HepG2 (cell line): ENCODE results near the gene GNPAT. TPM values are rescaled to one million over a fixed set of nuclear protein-coding genes. Genes with fewer than 3 reads are reported as not detected.

Source experiments
- CREBL2 ChIP-seq: sonication (generic); formaldehyde crosslinking; IDR thresholded peaks from 2 replicates; pipeline ENCODE4 v1.8.1; 2023; ENCODE audit warnings: missing genetic modification reagents, mild to moderate bottlenecking, borderline replicate concordance
- GATAD1 ChIP-seq: IDR thresholded peaks from 2 replicates; pipeline ENCODE4 v1.6.1; 2016; ENCODE audit warnings: missing genetic modification reagents, missing compliant biosample characterization
- JDP2 ChIP-seq: sonication (generic); formaldehyde crosslinking; IDR thresholded peaks from 2 replicates; pipeline ENCODE4 v1.8.1; 2022; ENCODE audit warnings: missing genetic modification reagents, borderline replicate concordance
- KAT7 ChIP-seq: IDR thresholded peaks from 2 replicates; pipeline ENCODE4 v1.6.1; 2018; ENCODE audit warnings: borderline replicate concordance, missing compliant biosample characterization
- MIER3 ChIP-seq: IDR thresholded peaks from 2 replicates; pipeline ENCODE4 v1.6.1; 2016; ENCODE audit warnings: missing compliant biosample characterization, borderline replicate concordance
- NR1H2 ChIP-seq: sonication (generic); formaldehyde crosslinking; IDR thresholded peaks from 2 replicates; pipeline ENCODE4 v1.8.1; 2022; ENCODE audit warnings: low read depth, missing genetic modification reagents, borderline replicate concordance
- PRDM15 ChIP-seq: sonication (generic); formaldehyde crosslinking; IDR thresholded peaks from 2 replicates; pipeline ENCODE4 v1.4.0; 2020; ENCODE audit warnings: missing genetic modification reagents
- RARA ChIP-seq: IDR thresholded peaks from 2 replicates; pipeline ENCODE4 v1.6.1; 2016; ENCODE audit warnings: missing genetic modification reagents, missing compliant biosample characterization
- RBM39 ChIP-seq: fragments of 200-400 bp; formaldehyde crosslinking; IDR thresholded peaks from one replicate; pipeline ENCODE4 v1.6.1; 2018; ENCODE audit warnings: antibody characterized with exemption, mild to moderate bottlenecking, low read depth, low read length; ENCODE audit not compliant: poor library complexity, severe bottlenecking
- USF2 ChIP-seq, 2 experiments: sonication (generic) in 1 of 2; formaldehyde crosslinking in 1 of 2; IDR thresholded peaks; 2 replicates each; pipeline versions ENCODE4 v1.5.1 to v1.6.1; 2011 to 2020; ENCODE audit warnings: borderline replicate concordance in 1 of 2, low read depth in 1 of 2, low read length in 1 of 2, mild to moderate bottlenecking in 1 of 2, missing genetic modification reagents in 1 of 2, moderate library complexity in 1 of 2
- ZNF234 ChIP-seq: sonication (generic); formaldehyde crosslinking; conservative IDR thresholded peaks from 2 replicates; pipeline ENCODE4 v1.5.1; 2020; ENCODE audit warnings: mild to moderate bottlenecking, missing genetic modification reagents
- ZNF275 ChIP-seq: sonication (generic); formaldehyde crosslinking; IDR thresholded peaks from 2 replicates; pipeline ENCODE4 v1.8.0; 2022; ENCODE audit warnings: missing genetic modification reagents, mild to moderate bottlenecking, inconsistent platforms, borderline replicate concordance
- ZNF549 ChIP-seq: sonication (generic); formaldehyde crosslinking; IDR thresholded peaks from 2 replicates; pipeline ENCODE4 v1.5.0; 2020; ENCODE audit warnings: missing genetic modification reagents
- ZNF788 ChIP-seq: sonication (generic); formaldehyde crosslinking; IDR thresholded peaks from 2 replicates; pipeline ENCODE4 v1.5.0; 2020; ENCODE audit warnings: mild to moderate bottlenecking, missing genetic modification reagents, borderline replicate concordance
- polyA plus RNA-seq, 8 experiments: library from polyadenylated mRNA; depleted of rRNA in 3 of 8; stranded (reverse) in 7 of 8; unstranded in 1 of 8; fragments of >200 nt; fragmentation: Illumina TruSeq in 4 of 8; extraction: Trizol in 4 of 8; gene quantifications; 2 replicates each; pipeline versions ENCODE4 v1.2.1 to v1.2.3, GENCODE V29; 2011 to 2016; ENCODE audit warnings: low read depth in 4 of 8, missing spikeins in 1 of 8, mixed read lengths in 1 of 8; ENCODE audit not compliant: insufficient read depth in 1 of 8
- total RNA-seq, 5 experiments: library from RNA; depleted of rRNA; stranded (reverse); fragments of >200 nt; fragmentation: Illumina TruSeq; extraction: Trizol; gene quantifications; 2 replicates each; pipeline ENCODE4 v1.2.3, GENCODE V29; 2016; ENCODE audit warnings: low read depth in 1 of 5

GNPAT gene
- total and polyA plus RNA-seq, 2 of the 13 experiments (the other 11 are each of a cell fraction or from before 2014, with no cell fraction given), result 58.3 to 114 TPM

GRCh38 chr1:231240883-231241735, at the start of gene GNPAT (continued):
- no peak for TF ChIP-seq NR1H2 (CRISPR knock-in tag)
- TF ChIP-seq MIER3 (CRISPR knock-in tag), result peak; percentile 46; the same call in 1 of the 2 replicates
- TF ChIP-seq RBM39, result peak; percentile 68
- TF ChIP-seq GATAD1, result peak; percentile 90
- TF ChIP-seq RARA (CRISPR knock-in tag), result peak; percentile 39
- peak; percentile 76; the same call in 1 of the 2 replicates for TF ChIP-seq KAT7
- TF ChIP-seq CREBL2, result no peak
- TF ChIP-seq ZNF788 (CRISPR knock-in tag), result peak; percentile 70; the same call in 1 of the 2 replicates
- TF ChIP-seq ZNF549 (CRISPR knock-in tag), result no peak
- TF ChIP-seq ZNF275 (CRISPR knock-in tag), result peak; percentile 61; the same call in 1 of the 2 replicates
- TF ChIP-seq USF2 (IDR thresholded peaks at IDR 0.05; ENCODE audit: low read depth, low read length), result no peak
- no peak for TF ChIP-seq USF2 (CRISPR knock-in tag; IDR thresholded peaks at IDR 0.05; ENCODE audit: borderline replicate concordance)
- TF ChIP-seq ZNF234 (CRISPR knock-in tag), result 0 out of 2 replicates have a peak, but pooled peaks have one; percentile 30
- TF ChIP-seq JDP2, result no peak
- TF ChIP-seq PRDM15 (CRISPR knock-in tag), result no peak
